ENCODE results near the gene KCND3. TPM values are rescaled to one million over a fixed set of nuclear protein-coding genes. Genes with fewer than 3 reads are reported as not detected.
A peak's percentile ranks its signal among the peaks of the same experiment; 100 is the strongest.

The KCND3 gene
- total RNA-seq, 1 donor from 2014 or later, result 0.43 TPM

GRCh38 chr1:111770916-111771315 lies 218.6 kb downstream of the KCND3 start:
- Mint-ChIP-seq H3K4me1 (ENCODE audit: low read depth, unreplicated experiment) (peaks cover 8% of the 10 kb centered on the region), H3K27me3 (ENCODE audit: low read depth, unreplicated experiment) (no peaks in the 10 kb centered on the region), H3K27ac (ENCODE audit: unreplicated experiment) (no peak overlapping the region), H3K4me3 (ENCODE audit: unreplicated experiment) (no peak overlapping the region), H3K36me3 (ENCODE audit: low read depth, unreplicated experiment) (no peaks in the 10 kb centered on the region), H3K9me3 (ENCODE audit: unreplicated experiment) (no peaks in the 10 kb centered on the region)
- peaks cover 7% of the 10 kb centered on the region for H3K36me3 ChIP-seq (ENCODE audit: insufficient read depth, low read length)
- FAIRE-seq, result no peak
- no peak for DNase-seq (ENCODE audit: low read depth)
- peaks cover 3% of the 10 kb centered on the region for H3K79me2 ChIP-seq (ENCODE audit: insufficient read depth, low read length)
- no peaks in the 10 kb centered on the region for H3K27me3 ChIP-seq (ENCODE audit: insufficient read depth, low read length)
- no peak overlapping the region for H2AFZ ChIP-seq (ENCODE audit: low read depth, low read length)
- TF ChIP-seq EZH2 (IDR thresholded peaks at IDR 0.05; ENCODE audit: insufficient read depth, low read length), result no peak
- TF ChIP-seq, protein P1, sequence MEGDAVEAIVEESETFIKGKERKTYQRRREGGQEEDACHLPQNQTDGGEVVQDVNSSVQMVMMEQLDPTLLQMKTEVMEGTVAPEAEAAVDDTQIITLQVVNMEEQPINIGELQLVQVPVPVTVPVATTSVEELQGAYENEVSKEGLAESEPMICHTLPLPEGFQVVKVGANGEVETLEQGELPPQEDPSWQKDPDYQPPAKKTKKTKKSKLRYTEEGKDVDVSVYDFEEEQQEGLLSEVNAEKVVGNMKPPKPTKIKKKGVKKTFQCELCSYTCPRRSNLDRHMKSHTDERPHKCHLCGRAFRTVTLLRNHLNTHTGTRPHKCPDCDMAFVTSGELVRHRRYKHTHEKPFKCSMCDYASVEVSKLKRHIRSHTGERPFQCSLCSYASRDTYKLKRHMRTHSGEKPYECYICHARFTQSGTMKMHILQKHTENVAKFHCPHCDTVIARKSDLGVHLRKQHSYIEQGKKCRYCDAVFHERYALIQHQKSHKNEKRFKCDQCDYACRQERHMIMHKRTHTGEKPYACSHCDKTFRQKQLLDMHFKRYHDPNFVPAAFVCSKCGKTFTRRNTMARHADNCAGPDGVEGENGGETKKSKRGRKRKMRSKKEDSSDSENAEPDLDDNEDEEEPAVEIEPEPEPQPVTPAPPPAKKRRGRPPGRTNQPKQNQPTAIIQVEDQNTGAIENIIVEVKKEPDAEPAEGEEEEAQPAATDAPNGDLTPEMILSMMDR (IDR thresholded peaks at IDR 0.05; ENCODE audit: insufficient read depth, low read depth, low read length), result no peak
- no peak overlapping the region for H3K9ac ChIP-seq (ENCODE audit: low read length)
- H3K4me1 ChIP-seq (ENCODE audit: insufficient read depth, low read length), result no peaks in the 10 kb centered on the region
- H3K4me3 ChIP-seq (ENCODE audit: insufficient read depth, low read depth, low read length), result no peak overlapping the region
- no peak overlapping the region for H3K27ac ChIP-seq (ENCODE audit: low read depth, low read length)
- no peaks in the 10 kb centered on the region for H3K9me3 ChIP-seq (ENCODE audit: insufficient read depth, low read depth, low read length)
- peaks cover 11% of the 10 kb centered on the region for H4K20me1 ChIP-seq (ENCODE audit: insufficient read depth, low read length)
- H3K4me2 ChIP-seq (ENCODE audit: low read length), result no peak overlapping the region

DNA sequence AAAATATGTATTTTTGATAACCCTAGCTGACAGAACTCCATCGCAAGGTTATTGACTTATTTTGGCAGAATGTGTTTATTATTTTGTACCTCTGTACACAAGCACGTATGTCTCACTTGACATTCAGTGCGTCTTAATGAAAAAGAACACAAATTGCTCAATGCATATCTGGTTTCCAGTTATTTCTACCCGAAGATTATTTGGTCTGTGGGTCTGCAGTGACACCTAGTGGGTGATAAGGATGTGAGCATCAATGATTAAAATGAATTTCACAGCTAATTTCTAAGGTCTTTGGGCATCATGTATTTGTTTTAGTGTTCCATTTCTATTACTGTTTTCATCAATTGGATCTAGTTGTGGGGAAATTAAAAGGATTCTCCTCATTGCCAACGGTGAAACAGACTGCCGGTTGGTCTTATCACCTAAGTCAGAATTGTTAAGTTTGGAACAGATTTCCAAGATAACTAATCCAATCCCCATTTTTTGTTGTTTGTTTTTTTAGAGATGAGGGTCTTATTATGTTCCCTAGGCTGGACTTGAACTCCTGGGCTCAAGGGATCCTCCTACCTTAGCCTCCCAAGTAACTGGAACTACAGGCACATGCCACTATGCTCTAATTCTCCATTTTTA lies 219.8 kb downstream of the KCND3 start:
- peaks cover 11% of the 10 kb centered on the region for H4K20me1 ChIP-seq (ENCODE audit: insufficient read depth, low read length)
- H3K27me3 ChIP-seq (ENCODE audit: insufficient read depth, low read length), result no peaks in the 10 kb centered on the region
- no peaks in the 10 kb centered on the region for H3K9me3 ChIP-seq (ENCODE audit: insufficient read depth, low read depth, low read length)
- no peak overlapping the region for H3K4me3 ChIP-seq (ENCODE audit: insufficient read depth, low read depth, low read length)
- no peak overlapping the region for H3K4me3 Mint-ChIP-seq (ENCODE audit: unreplicated experiment)
- no peaks in the 10 kb centered on the region for H3K4me1 ChIP-seq (ENCODE audit: insufficient read depth, low read length)
- no peak for TF ChIP-seq EZH2 (IDR thresholded peaks at IDR 0.05; ENCODE audit: insufficient read depth, low read length)
- TF ChIP-seq, protein P1 (IDR thresholded peaks at IDR 0.05; ENCODE audit: insufficient read depth, low read depth, low read length), result peak; percentile 93
- no peaks in the 10 kb centered on the region for H3K27me3 Mint-ChIP-seq (ENCODE audit: low read depth, unreplicated experiment)
- H3K27ac ChIP-seq (ENCODE audit: low read depth, low read length), result no peak overlapping the region
- H3K9me3 Mint-ChIP-seq (ENCODE audit: unreplicated experiment), result no peaks in the 10 kb centered on the region
- peak overlapping the region; percentile 11 for H3K27ac Mint-ChIP-seq (ENCODE audit: unreplicated experiment)
- peak; percentile 43 for DNase-seq (ENCODE audit: low read depth)
- H3K4me1 Mint-ChIP-seq (ENCODE audit: low read depth, unreplicated experiment), result peaks cover 8% of the 10 kb centered on the region
- H3K36me3 Mint-ChIP-seq (ENCODE audit: low read depth, unreplicated experiment), result no peaks in the 10 kb centered on the region
- H3K36me3 ChIP-seq (ENCODE audit: insufficient read depth, low read length), result peaks cover 13% of the 10 kb centered on the region
- H3K79me2 ChIP-seq (ENCODE audit: insufficient read depth, low read length), result peaks cover 3% of the 10 kb centered on the region
- no peak overlapping the region for H3K4me2 ChIP-seq (ENCODE audit: low read length)
- H3K9ac ChIP-seq (ENCODE audit: low read length), result no peak overlapping the region
- peak; percentile 70 for FAIRE-seq
- no peak overlapping the region for H2AFZ ChIP-seq (ENCODE audit: low read depth, low read length)

DNA sequence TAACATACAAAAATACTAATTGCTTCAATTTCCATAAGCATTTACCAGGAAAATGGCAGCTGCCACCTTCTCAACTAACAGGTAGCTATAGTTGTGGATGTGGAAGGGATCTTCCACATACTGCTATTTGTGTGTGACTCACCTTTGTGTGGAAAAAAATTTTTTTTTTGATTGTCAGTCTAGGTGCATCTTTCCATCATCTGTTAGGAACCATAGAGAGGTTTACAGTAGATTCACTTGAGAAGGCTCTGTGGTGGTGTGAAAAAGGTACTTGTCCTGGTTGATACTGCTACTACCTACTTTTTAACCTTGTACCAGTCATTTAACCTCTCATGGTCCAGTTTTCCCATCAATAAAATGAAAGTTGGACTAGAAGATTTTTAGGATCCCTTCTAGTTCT lies 220.8 kb downstream of the KCND3 start:
- Mint-ChIP-seq H3K4me1 (ENCODE audit: low read depth, unreplicated experiment) (peaks cover 8% of the 10 kb centered on the region), H3K27me3 (ENCODE audit: low read depth, unreplicated experiment) (no peaks in the 10 kb centered on the region), H3K9me3 (ENCODE audit: unreplicated experiment) (no peaks in the 10 kb centered on the region), H3K36me3 (ENCODE audit: low read depth, unreplicated experiment) (peaks cover 1% of the 10 kb centered on the region), H3K27ac (ENCODE audit: unreplicated experiment) (no peak overlapping the region), H3K4me3 (ENCODE audit: unreplicated experiment) (no peak overlapping the region)
- TF ChIP-seq, protein P1 (IDR thresholded peaks at IDR 0.05; ENCODE audit: insufficient read depth, low read depth, low read length), result no peak
- no peak for TF ChIP-seq EZH2 (IDR thresholded peaks at IDR 0.05; ENCODE audit: insufficient read depth, low read length)
- Histone ChIP-seq H3K27me3 (ENCODE audit: insufficient read depth, low read length) (no peaks in the 10 kb centered on the region), H2AFZ (ENCODE audit: low read depth, low read length) (no peak overlapping the region), H3K4me2 (ENCODE audit: low read length) (no peak overlapping the region), H3K4me3 (ENCODE audit: insufficient read depth, low read depth, low read length) (no peak overlapping the region), H3K9me3 (ENCODE audit: insufficient read depth, low read depth, low read length) (no peaks in the 10 kb centered on the region), H3K4me1 (ENCODE audit: insufficient read depth, low read length) (no peaks in the 10 kb centered on the region), H4K20me1 (ENCODE audit: insufficient read depth, low read length) (peaks cover 11% of the 10 kb centered on the region), H3K36me3 (ENCODE audit: insufficient read depth, low read length) (peaks cover 18% of the 10 kb centered on the region), H3K27ac (ENCODE audit: low read depth, low read length) (no peak overlapping the region), H3K79me2 (ENCODE audit: insufficient read depth, low read length) (peaks cover 3% of the 10 kb centered on the region), H3K9ac (ENCODE audit: low read length) (no peak overlapping the region)
- DNase-seq (ENCODE audit: low read depth) (no peak), FAIRE-seq (no peak)

Data from astrocyte (in vitro differentiated cells and primary cell).